ENCODE data around the gene KLHL40. TPM values are rescaled to one million over a fixed set of nuclear protein-coding genes. Genes with fewer than 3 reads are reported as not detected.

Gene KLHL40
- total RNA-seq, 1 experiment from 2014 or later = not detected

GRCh38 chr3:42702982-42703694 is 17.8 kb downstream of the KLHL40 start:
- CTCF ChIA-PET = no interaction called here
- Mint-ChIP-seq H3K27me3 (ENCODE audit: unreplicated experiment) (peaks cover 81% of the 10 kb centered on the region), H3K9me3 (ENCODE audit: low read depth, unreplicated experiment) (no peaks in the 10 kb centered on the region), H3K36me3 (ENCODE audit: insufficient read depth, unreplicated experiment) (no peaks in the 10 kb centered on the region), H3K4me1 (ENCODE audit: low read depth, unreplicated experiment) (no peaks in the 10 kb centered on the region), H3K4me3 (ENCODE audit: low read depth, unreplicated experiment) (no peak overlapping the region), H3K27ac (ENCODE audit: unreplicated experiment) (no peak overlapping the region)
- no TSS peak for BruUV-seq (replicated peaks)
- no peak for DNase-seq
- no peak for TF ChIP-seq CTCF (IDR thresholded peaks at IDR 0.05; ENCODE audit: unreplicated experiment)
- intact Hi-C loops (cut with micrococcal nuclease; ENCODE audit: unreplicated experiment) = no loop called here

DNA sequence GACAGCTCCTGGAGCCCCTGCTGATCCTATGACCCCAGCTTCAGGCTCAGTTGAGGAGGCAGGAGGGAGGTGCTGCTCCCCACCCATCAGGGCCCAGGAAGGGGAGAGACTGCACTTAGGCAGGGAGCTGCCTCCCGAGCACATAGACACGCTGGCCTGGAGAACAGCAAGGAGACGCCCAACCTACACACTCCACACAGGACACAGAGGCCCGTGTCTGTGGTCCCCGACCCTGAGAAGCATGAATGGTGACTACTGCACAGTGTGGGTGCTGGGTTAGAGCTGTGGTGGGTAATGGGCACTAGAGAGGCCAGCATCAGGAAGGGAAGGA is 18.3 kb downstream of the KLHL40 start:
- no peak for TF ChIP-seq CTCF (IDR thresholded peaks at IDR 0.05; ENCODE audit: unreplicated experiment)
- Mint-ChIP-seq H3K4me3 (ENCODE audit: low read depth, unreplicated experiment) (no peak overlapping the region), H3K27ac (ENCODE audit: unreplicated experiment) (no peak overlapping the region), H3K36me3 (ENCODE audit: insufficient read depth, unreplicated experiment) (no peaks in the 10 kb centered on the region), H3K27me3 (ENCODE audit: unreplicated experiment) (peaks cover 84% of the 10 kb centered on the region), H3K4me1 (ENCODE audit: low read depth, unreplicated experiment) (no peaks in the 10 kb centered on the region), H3K9me3 (ENCODE audit: low read depth, unreplicated experiment) (no peaks in the 10 kb centered on the region)
- CTCF ChIA-PET = no interaction called here
- no peak for DNase-seq
- BruUV-seq (replicated peaks) = no TSS peak
- intact Hi-C loops (cut with micrococcal nuclease; ENCODE audit: unreplicated experiment) = no loop called here

DNA sequence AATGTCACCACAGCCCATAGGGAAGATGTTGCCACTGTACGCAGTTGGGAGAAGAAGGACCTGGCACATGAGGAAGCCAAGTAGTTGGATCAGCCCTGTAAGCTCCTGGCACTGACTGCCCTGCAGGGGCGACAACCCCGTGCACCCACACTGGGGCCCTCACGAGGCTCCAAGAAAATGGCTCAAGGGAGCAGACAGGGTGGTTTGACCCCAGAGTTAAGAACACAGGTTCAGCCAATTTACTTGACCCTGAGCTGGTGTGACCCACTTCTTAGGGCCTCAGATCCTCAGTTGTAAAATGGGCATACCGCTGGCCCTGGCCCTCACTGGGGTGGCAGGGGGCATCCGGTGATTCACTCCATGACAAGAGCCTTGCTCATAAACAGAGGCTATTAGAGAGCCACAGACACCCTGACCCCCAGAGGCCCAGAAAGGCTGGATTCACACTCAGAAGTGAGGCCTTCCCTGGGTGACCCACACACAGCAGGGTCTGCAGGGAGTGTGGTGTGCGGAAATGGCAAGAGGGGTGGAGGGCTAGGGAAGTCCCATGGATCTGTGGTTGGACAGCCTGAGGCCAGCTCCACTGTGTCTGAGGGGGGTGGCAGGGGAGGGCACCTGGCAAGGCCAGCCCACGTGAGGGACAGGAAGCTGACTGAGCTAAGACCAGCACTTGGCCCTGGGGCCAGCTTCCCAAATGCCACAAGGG is 19.0 kb downstream of the KLHL40 start:
- TF ChIP-seq CTCF (IDR thresholded peaks at IDR 0.05; ENCODE audit: unreplicated experiment) = no peak
- DNase-seq = no peak
- BruUV-seq (replicated peaks) = no TSS peak
- Mint-ChIP-seq H3K9me3 (ENCODE audit: low read depth, unreplicated experiment) (no peaks in the 10 kb centered on the region), H3K27me3 (ENCODE audit: unreplicated experiment) (peaks cover 89% of the 10 kb centered on the region), H3K36me3 (ENCODE audit: insufficient read depth, unreplicated experiment) (no peaks in the 10 kb centered on the region), H3K4me1 (ENCODE audit: low read depth, unreplicated experiment) (no peaks in the 10 kb centered on the region), H3K27ac (ENCODE audit: unreplicated experiment) (no peak overlapping the region), H3K4me3 (ENCODE audit: low read depth, unreplicated experiment) (no peak overlapping the region)
- intact Hi-C loops (cut with micrococcal nuclease; ENCODE audit: unreplicated experiment) = no loop called here
- CTCF ChIA-PET = no interaction called here

DNA sequence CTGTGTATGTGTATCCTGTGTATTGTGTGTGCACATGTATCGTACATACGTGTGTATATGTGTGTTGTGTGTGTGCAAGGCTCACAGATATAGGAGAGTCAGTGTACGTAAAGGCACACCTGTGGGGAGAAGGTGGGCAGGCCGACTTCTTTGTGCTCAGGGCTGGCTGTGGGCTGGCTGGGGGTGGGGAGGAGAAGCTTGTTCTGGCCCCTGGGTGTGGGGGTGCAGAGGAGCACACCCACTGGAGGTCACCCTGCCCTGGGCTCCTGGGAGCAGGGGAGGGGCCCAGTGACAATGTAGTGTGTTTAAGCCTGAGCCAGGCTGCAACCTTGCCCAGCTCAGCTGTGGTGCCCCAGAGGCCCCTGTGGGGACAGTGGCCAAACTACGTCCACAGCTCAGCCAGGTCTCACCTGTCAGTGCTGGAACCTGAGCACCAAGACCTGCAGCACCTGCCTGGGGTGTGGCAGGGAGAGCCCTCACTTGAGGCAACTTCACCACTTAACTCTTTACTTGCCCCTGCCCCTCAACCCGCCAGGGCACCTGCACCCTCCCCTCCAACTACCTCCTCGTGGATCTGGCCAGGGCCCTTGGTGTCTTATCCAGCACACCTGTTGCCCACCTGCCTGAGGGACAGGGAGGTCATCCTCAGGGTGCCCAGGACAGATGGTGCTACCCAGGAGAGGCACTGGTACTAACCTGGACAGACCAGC is 19.9 kb downstream of the KLHL40 start:
- Mint-ChIP-seq H3K9me3 (ENCODE audit: low read depth, unreplicated experiment) (no peaks in the 10 kb centered on the region), H3K4me1 (ENCODE audit: low read depth, unreplicated experiment) (no peaks in the 10 kb centered on the region), H3K27ac (ENCODE audit: unreplicated experiment) (no peak overlapping the region), H3K36me3 (ENCODE audit: insufficient read depth, unreplicated experiment) (no peaks in the 10 kb centered on the region), H3K4me3 (ENCODE audit: low read depth, unreplicated experiment) (no peak overlapping the region), H3K27me3 (ENCODE audit: unreplicated experiment) (peaks cover 89% of the 10 kb centered on the region)
- intact Hi-C loops (cut with micrococcal nuclease; ENCODE audit: unreplicated experiment) = no loop called here
- TF ChIP-seq CTCF (IDR thresholded peaks at IDR 0.05; ENCODE audit: unreplicated experiment) = no peak
- no peak for DNase-seq
- CTCF ChIA-PET = no interaction called here
- no TSS peak for BruUV-seq (replicated peaks)
